ENCODE measurements around the gene ZBTB18. TPM values are rescaled to one million over a fixed set of nuclear protein-coding genes. Genes with fewer than 3 reads are reported as not detected.

Gene ZBTB18
- total RNA-seq, 1 experiment from 2014 or later, result 1.8 TPM

DNA sequence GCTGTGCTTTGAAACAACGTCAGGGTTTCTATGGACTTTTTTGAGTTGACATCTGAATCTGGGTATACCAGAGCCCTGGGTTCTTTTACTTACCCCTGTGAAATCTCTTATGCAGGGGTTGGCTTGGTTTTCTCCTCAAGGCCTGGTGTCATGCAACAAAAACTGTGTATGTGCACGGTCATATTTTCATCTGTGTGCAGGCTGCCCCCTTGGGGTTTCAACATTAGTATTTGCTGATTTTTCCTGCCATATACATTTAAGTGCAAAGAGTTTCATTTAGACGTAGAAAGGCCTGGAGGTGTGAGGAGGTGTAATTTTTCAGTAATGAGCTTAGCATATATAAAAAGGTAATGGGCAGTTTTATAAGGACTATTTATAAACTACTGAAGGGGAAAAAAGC is 22.0 kb upstream of the ZBTB18 start:
- ATAC-seq (no peak), DNase-seq (ENCODE audit: low read depth, low spot score) (no peak)
- no peaks in the 10 kb centered on the region for H3K9me2 ChIP-seq (ENCODE audit: insufficient read depth)
- no peaks in the 10 kb centered on the region for H3K79me2 ChIP-seq (ENCODE audit: insufficient read depth, low read length)
- ChIA-PET POLR2A (no interaction called here), RAD21 (ENCODE audit: low non-redundant PET in 1 of 2, low total read pairs in 2 of 2, uncharacterized antibody in 2 of 2, unreplicated experiment in 2 of 2) (no interaction called here), CTCF (no interaction called here)
- H3K36me3 ChIP-seq (ENCODE audit: control insufficient read depth in 1 of 2, insufficient read depth in 2 of 2, low read length in 2 of 2), result no peaks in the 10 kb centered on the region
- H4K20me1 ChIP-seq (ENCODE audit: insufficient read depth), result no peaks in the 10 kb centered on the region
- no peak overlapping the region for H3K4me2 ChIP-seq (ENCODE audit: low read length)
- BruUV-seq (replicated peaks), result no TSS peak
- intact Hi-C loops (cut with micrococcal nuclease), result no loop called here
- H3K4me3 ChIP-seq (replicated peaks in 1 of 2; ENCODE audit: low read depth in 1 of 2, low read length in 2 of 2), result no peak overlapping the region
- no peak overlapping the region for H2AFZ ChIP-seq (ENCODE audit: low read depth, low read length, poor library complexity, severe bottlenecking)
- H3K27ac ChIP-seq (ENCODE audit: low read depth, low read length), result no peak overlapping the region
- TF ChIP-seq JUND (IDR thresholded peaks at IDR 0.05), result no peak
- no peak for TF ChIP-seq ELF1 (IDR thresholded peaks at IDR 0.05; ENCODE audit: borderline replicate concordance, low read depth)
- TF ChIP-seq CBX3 (IDR thresholded peaks at IDR 0.05; ENCODE audit: low read depth), result no peak
- TF ChIP-seq EZH2phosphoT487 (IDR thresholded peaks at IDR 0.05; ENCODE audit: borderline replicate concordance), result no peak
- TF ChIP-seq EZH2 (IDR thresholded peaks at IDR 0.05), result no peak
- TF ChIP-seq, protein P1, sequence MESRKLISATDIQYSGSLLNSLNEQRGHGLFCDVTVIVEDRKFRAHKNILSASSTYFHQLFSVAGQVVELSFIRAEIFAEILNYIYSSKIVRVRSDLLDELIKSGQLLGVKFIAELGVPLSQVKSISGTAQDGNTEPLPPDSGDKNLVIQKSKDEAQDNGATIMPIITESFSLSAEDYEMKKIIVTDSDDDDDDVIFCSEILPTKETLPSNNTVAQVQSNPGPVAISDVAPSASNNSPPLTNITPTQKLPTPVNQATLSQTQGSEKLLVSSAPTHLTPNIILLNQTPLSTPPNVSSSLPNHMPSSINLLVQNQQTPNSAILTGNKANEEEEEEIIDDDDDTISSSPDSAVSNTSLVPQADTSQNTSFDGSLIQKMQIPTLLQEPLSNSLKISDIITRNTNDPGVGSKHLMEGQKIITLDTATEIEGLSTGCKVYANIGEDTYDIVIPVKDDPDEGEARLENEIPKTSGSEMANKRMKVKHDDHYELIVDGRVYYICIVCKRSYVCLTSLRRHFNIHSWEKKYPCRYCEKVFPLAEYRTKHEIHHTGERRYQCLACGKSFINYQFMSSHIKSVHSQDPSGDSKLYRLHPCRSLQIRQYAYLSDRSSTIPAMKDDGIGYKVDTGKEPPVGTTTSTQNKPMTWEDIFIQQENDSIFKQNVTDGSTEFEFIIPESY (IDR thresholded peaks at IDR 0.05; ENCODE audit: extremely low read depth, insufficient replicate concordance, low read length), result no peak
- no peak for TF ChIP-seq ATF3 (IDR thresholded peaks at IDR 0.05)
- TF ChIP-seq, protein P2, sequence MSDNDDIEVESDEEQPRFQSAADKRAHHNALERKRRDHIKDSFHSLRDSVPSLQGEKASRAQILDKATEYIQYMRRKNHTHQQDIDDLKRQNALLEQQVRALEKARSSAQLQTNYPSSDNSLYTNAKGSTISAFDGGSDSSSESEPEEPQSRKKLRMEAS (IDR thresholded peaks at IDR 0.05), result no peak
- TF ChIP-seq SP1 (IDR thresholded peaks at IDR 0.05; ENCODE audit: low read depth), result no peak
- TF ChIP-seq CEBPB (IDR thresholded peaks at IDR 0.05; ENCODE audit: low read depth), result no peak
- no peak for TF ChIP-seq YY1 (IDR thresholded peaks at IDR 0.05; ENCODE audit: extremely low read depth, insufficient replicate concordance, low read depth, low read length)
- TF ChIP-seq, protein P3, sequence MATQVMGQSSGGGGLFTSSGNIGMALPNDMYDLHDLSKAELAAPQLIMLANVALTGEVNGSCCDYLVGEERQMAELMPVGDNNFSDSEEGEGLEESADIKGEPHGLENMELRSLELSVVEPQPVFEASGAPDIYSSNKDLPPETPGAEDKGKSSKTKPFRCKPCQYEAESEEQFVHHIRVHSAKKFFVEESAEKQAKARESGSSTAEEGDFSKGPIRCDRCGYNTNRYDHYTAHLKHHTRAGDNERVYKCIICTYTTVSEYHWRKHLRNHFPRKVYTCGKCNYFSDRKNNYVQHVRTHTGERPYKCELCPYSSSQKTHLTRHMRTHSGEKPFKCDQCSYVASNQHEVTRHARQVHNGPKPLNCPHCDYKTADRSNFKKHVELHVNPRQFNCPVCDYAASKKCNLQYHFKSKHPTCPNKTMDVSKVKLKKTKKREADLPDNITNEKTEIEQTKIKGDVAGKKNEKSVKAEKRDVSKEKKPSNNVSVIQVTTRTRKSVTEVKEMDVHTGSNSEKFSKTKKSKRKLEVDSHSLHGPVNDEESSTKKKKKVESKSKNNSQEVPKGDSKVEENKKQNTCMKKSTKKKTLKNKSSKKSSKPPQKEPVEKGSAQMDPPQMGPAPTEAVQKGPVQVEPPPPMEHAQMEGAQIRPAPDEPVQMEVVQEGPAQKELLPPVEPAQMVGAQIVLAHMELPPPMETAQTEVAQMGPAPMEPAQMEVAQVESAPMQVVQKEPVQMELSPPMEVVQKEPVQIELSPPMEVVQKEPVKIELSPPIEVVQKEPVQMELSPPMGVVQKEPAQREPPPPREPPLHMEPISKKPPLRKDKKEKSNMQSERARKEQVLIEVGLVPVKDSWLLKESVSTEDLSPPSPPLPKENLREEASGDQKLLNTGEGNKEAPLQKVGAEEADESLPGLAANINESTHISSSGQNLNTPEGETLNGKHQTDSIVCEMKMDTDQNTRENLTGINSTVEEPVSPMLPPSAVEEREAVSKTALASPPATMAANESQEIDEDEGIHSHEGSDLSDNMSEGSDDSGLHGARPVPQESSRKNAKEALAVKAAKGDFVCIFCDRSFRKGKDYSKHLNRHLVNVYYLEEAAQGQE (IDR thresholded peaks at IDR 0.05; ENCODE audit: low read depth), result no peak
- TF ChIP-seq POLR2A (IDR thresholded peaks at IDR 0.05; ENCODE audit: borderline replicate concordance, extremely low read depth, insufficient read depth, insufficient read length), result no peak
- TF ChIP-seq TCF7L2 (IDR thresholded peaks at IDR 0.05; ENCODE audit: borderline replicate concordance, extremely low read depth, insufficient read depth, insufficient read length), result no peak
- TF ChIP-seq SIN3A (IDR thresholded peaks at IDR 0.05; ENCODE audit: low read depth), result no peak
- no peak for TF ChIP-seq POLR2AphosphoS5 (IDR thresholded peaks at IDR 0.05; ENCODE audit: low read depth, low read length)
- no peak for TF ChIP-seq RAD21 (IDR thresholded peaks at IDR 0.05; ENCODE audit: low read depth)
- TF ChIP-seq ZFX (IDR thresholded peaks at IDR 0.05), result no peak
- no peak for TF ChIP-seq SRF (IDR thresholded peaks at IDR 0.05; ENCODE audit: low read depth)
- peaks cover 58% of the 10 kb centered on the region for H3K27me3 ChIP-seq (ENCODE audit: insufficient read depth, low read length)
- H3K9me3 ChIP-seq (ENCODE audit: control insufficient read depth in 1 of 2, insufficient read depth in 1 of 2, low read depth in 1 of 2, low read length in 2 of 2), result no peaks in the 10 kb centered on the region
- no peaks in the 10 kb centered on the region for H3K4me1 ChIP-seq (ENCODE audit: control insufficient read depth in 1 of 2, insufficient read depth in 2 of 2, low read length in 2 of 2)
- H3K9ac ChIP-seq (ENCODE audit: low read length), result no peak overlapping the region

All from HCT116 (cell line).